ENCODE results near the gene PSMG4.

DNA sequence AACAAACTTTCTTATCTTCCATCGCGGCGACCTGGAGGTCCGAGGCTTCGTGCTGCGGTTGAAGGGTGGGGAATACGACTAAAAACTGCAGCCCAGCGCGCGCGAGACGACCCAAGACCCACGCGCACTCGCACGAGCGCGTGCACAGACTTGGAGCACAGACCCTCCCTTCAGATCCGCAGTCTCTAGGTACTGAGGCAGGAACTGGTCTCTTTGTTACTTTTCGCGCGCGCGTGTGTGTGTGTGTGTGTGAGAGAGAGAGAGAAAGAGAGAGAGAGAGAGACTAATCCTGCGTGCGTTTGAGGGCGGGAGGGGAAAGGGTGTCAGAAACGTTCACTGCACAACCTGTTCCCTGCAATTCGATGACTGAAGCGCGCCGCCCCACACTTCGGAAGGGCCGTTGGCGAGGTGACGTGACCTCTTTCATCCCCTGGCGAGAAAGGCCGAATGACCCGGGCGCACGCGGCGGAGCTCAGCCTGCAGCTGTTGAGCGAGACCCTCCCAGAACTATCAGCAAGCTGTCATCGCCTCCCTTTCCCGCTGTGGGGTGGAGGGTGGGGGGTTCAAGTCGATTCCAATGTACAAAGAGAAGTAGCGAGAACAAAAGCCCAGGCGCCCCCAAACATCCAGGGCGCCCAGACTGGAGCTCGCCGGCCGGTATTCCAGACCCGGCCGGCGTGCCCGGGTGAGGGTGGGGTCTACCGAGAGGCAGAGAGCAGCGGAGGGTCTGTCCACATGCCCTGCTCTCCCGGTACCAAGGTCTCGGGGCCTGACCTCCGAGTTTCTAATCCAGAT lies 29.8 kb upstream of the PSMG4 start:
- TF ChIP-seq, protein P1, sequence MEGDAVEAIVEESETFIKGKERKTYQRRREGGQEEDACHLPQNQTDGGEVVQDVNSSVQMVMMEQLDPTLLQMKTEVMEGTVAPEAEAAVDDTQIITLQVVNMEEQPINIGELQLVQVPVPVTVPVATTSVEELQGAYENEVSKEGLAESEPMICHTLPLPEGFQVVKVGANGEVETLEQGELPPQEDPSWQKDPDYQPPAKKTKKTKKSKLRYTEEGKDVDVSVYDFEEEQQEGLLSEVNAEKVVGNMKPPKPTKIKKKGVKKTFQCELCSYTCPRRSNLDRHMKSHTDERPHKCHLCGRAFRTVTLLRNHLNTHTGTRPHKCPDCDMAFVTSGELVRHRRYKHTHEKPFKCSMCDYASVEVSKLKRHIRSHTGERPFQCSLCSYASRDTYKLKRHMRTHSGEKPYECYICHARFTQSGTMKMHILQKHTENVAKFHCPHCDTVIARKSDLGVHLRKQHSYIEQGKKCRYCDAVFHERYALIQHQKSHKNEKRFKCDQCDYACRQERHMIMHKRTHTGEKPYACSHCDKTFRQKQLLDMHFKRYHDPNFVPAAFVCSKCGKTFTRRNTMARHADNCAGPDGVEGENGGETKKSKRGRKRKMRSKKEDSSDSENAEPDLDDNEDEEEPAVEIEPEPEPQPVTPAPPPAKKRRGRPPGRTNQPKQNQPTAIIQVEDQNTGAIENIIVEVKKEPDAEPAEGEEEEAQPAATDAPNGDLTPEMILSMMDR (IDR thresholded peaks at IDR 0.05; ENCODE audit: low read length) = no peak
- no peak for TF ChIP-seq EZH2 (optimal IDR thresholded peaks at IDR 0.05; ENCODE audit: low read depth, low read length)

Measured in MM.1S (cell line).